WTC11 (cell line): ENCODE data around the gene RRP1. TPM values are rescaled to one million over a fixed set of nuclear protein-coding genes. Genes with fewer than 3 reads are reported as not detected.

Experiments
- ATAC-seq: fragments of 200-7000 bp; cut with Tn5 transposase; 2 replicates; pipeline ENCODE4 v1.10.0; 2021; ENCODE audit warnings: mild to moderate bottlenecking, moderate library complexity
- CTCF ChIA-PET: fragments of 300-600 bp; sonication (Branson Sonifier 250); formaldehyde crosslinking; loops from one replicate; lab custom pipeline; 2021; ENCODE audit warnings: antibody characterized with exemption; lab: Charles Lee
- POLR2A ChIA-PET: fragments of 350-600 bp; sonication (Branson Sonifier 250); formaldehyde crosslinking; loops from one replicate; lab custom pipeline; 2021; ENCODE audit warnings: antibody characterized with exemption; lab: Charles Lee
- DNase-seq: peaks from one replicate; pipeline ENCODE4 v3.0.0; 2021; ENCODE audit warnings: low spot score
- H3K27ac Mint-ChIP-seq: 2 replicates; pipeline ENCODE4 v1.8.0; 2021; ENCODE audit warnings: mixed read lengths
- H3K27me3 Mint-ChIP-seq: 2 replicates; pipeline ENCODE4 v1.8.0; 2021; ENCODE audit warnings: low read depth, mild to moderate bottlenecking, moderate library complexity, mixed read lengths
- H3K36me3 Mint-ChIP-seq: 2 replicates; pipeline ENCODE4 v1.8.0; 2021; ENCODE audit warnings: mixed read lengths
- H3K4me1 Mint-ChIP-seq: 2 replicates; pipeline ENCODE4 v1.8.0; 2022; ENCODE audit warnings: mixed read lengths
- H3K4me3 Mint-ChIP-seq: 2 replicates; pipeline ENCODE4 v1.8.0; 2021; ENCODE audit warnings: mild to moderate bottlenecking, moderate library complexity, mixed read lengths
- H3K9me3 Mint-ChIP-seq: 2 replicates; pipeline ENCODE4 v1.8.0; 2021; ENCODE audit warnings: mixed read lengths
- AFF4 ChIP-seq: sonication (generic); formaldehyde crosslinking; IDR thresholded peaks from 2 replicates; pipeline ENCODE4 v1.8.1; 2023; ENCODE audit warnings: mild to moderate bottlenecking, missing genetic modification reagents, borderline replicate concordance
- AR ChIP-seq: fragments of 250-450 bp; sonication (Bioruptor Pico); IDR thresholded peaks from 2 replicates; pipeline ENCODE4 v1.9.0; 2021; ENCODE audit warnings: mild to moderate bottlenecking
- ARID4B ChIP-seq: sonication (generic); formaldehyde crosslinking; IDR thresholded peaks from 2 replicates; pipeline ENCODE4 v1.8.0; 2023; ENCODE audit warnings: missing genetic modification reagents, mild to moderate bottlenecking, borderline replicate concordance
- CREB1 ChIP-seq: sonication (generic); formaldehyde crosslinking; IDR thresholded peaks from 2 replicates; pipeline ENCODE4 v1.8.0; 2023; ENCODE audit warnings: mild to moderate bottlenecking, missing genetic modification reagents
- CTCF ChIP-seq: fragments of 200-600 bp; IDR thresholded peaks from 2 replicates; pipeline ENCODE4 v1.8.0; 2022; ENCODE audit warnings: antibody characterized with exemption
- FOXJ3 ChIP-seq: sonication (generic); formaldehyde crosslinking; IDR thresholded peaks from 2 replicates; pipeline ENCODE4 v1.9.0; 2021; ENCODE audit warnings: missing genetic modification reagents, mild to moderate bottlenecking, borderline replicate concordance
- FOXP1 ChIP-seq: sonication (generic); formaldehyde crosslinking; IDR thresholded peaks from 2 replicates; pipeline ENCODE4 v1.8.0; 2022; ENCODE audit warnings: missing genetic modification reagents, mild to moderate bottlenecking, moderate library complexity, borderline replicate concordance
- GTF2I ChIP-seq: fragments of 250-450 bp; sonication (Bioruptor Pico); conservative IDR thresholded peaks from 2 replicates; pipeline ENCODE4 v1.4.0; 2021; ENCODE audit warnings: mild to moderate bottlenecking
- HMGA2 ChIP-seq: fragments of 250-450 bp; sonication (Bioruptor Pico); IDR thresholded peaks from 2 replicates; pipeline ENCODE4 v1.4.0; 2021; ENCODE audit warnings: mild to moderate bottlenecking, moderate library complexity
- IRF2 ChIP-seq: sonication (generic); formaldehyde crosslinking; IDR thresholded peaks from 2 replicates; pipeline ENCODE4 v1.8.0; 2022; ENCODE audit warnings: low read depth, missing genetic modification reagents, borderline replicate concordance
- JAZF1 ChIP-seq: fragments of 250-450 bp; sonication (Bioruptor Pico); IDR thresholded peaks from 2 replicates; pipeline ENCODE4 v1.9.0; 2021; ENCODE audit warnings: moderate library complexity, mild to moderate bottlenecking, inconsistent platforms
- NFYB ChIP-seq: sonication (generic); formaldehyde crosslinking; conservative IDR thresholded peaks from 2 replicates; pipeline ENCODE4 v1.8.0; 2022; ENCODE audit warnings: low read depth, missing genetic modification reagents
- USF1 ChIP-seq: sonication (generic); formaldehyde crosslinking; IDR thresholded peaks from 2 replicates; pipeline ENCODE4 v1.8.0; 2022; ENCODE audit warnings: mild to moderate bottlenecking, missing genetic modification reagents
- ZBTB21 ChIP-seq: sonication (generic); formaldehyde crosslinking; IDR thresholded peaks from 2 replicates; pipeline ENCODE4 v1.8.1; 2023; ENCODE audit warnings: mild to moderate bottlenecking, missing genetic modification reagents, borderline replicate concordance
- ZNF263 ChIP-seq: sonication (generic); formaldehyde crosslinking; IDR thresholded peaks from 2 replicates; pipeline ENCODE4 v1.8.1; 2022; ENCODE audit warnings: low read depth, mild to moderate bottlenecking, moderate library complexity, missing genetic modification reagents
- total RNA-seq: library from RNA; stranded (reverse); gene quantifications from 3 replicates; pipeline ENCODE4 v1.2.3, GENCODE V29; 2021

Gene RRP1
- total RNA-seq, 1 experiment from 2014 or later: 53.0 TPM

GRCh38 chr21:43814215-43815106 is 25.1 kb downstream of the RRP1 start (continued):
- TF ChIP-seq AR (CRISPR knock-in tag): no peak
- TF ChIP-seq ARID4B: no peak
- no peak for TF ChIP-seq ZBTB21
- TF ChIP-seq USF1 (CRISPR knock-in tag): no peak
- no peak for TF ChIP-seq JAZF1 (CRISPR knock-in tag)
- TF ChIP-seq, all 79 proteins: peak for 0

- H3K27ac Mint-ChIP-seq: no peak overlapping the region
- no peaks in the 10 kb centered on the region for H3K27me3 Mint-ChIP-seq
- ATAC-seq (peak; percentile 13), DNase-seq (peak; percentile 52)
- H3K36me3 Mint-ChIP-seq: peaks cover 9% of the 10 kb centered on the region; the same call in 1 of the 2 replicates
- POLR2A ChIA-PET: no interaction called here
- H3K4me1 Mint-ChIP-seq: peaks cover 22% of the 10 kb centered on the region
- CTCF ChIA-PET: interaction anchor here (1.4 to 4.0 kb wide), 5 partner anchors 11 to 177 kb away, joined by 3 to 40 read pairs (median 10); partner anchors contain the start of gene RRP1
- peaks cover 7% of the 10 kb centered on the region for H3K9me3 Mint-ChIP-seq
- peak overlapping the region; percentile 60 for H3K4me3 Mint-ChIP-seq
- no peak for TF ChIP-seq CTCF
- no peak for TF ChIP-seq AR (CRISPR knock-in tag)
- TF ChIP-seq FOXJ3 (CRISPR knock-in tag): no peak
- TF ChIP-seq CREB1 (CRISPR knock-in tag): no peak
- no peak for TF ChIP-seq GTF2I (CRISPR knock-in tag)
- TF ChIP-seq FOXP1 (CRISPR knock-in tag): no peak
- TF ChIP-seq NFYB (CRISPR knock-in tag): no peak
- TF ChIP-seq ZNF263: no peak
- TF ChIP-seq IRF2 (CRISPR knock-in tag): no peak
- TF ChIP-seq HMGA2: no peak
- no peak for TF ChIP-seq ZBTB21
- no peak for TF ChIP-seq AFF4 (CRISPR knock-in tag)
Observed at GRCh38 chr21:43815107-43815613, 25.8 kb downstream of the RRP1 start.
